Suprapubic skin (tissue), 4 donors: ENCODE measurements around the gene TMEM163. TPM values are rescaled to one million over a fixed set of nuclear protein-coding genes. Genes with fewer than 3 reads are reported as not detected.

Source experiments
- DNase-seq, 2 donors: peaks; one replicate each; pipeline ENCODE4 v3.0.0-alpha.2; 2019; ENCODE audit warnings: low spot score in 2 of 2
- H3K27ac ChIP-seq: fragments of 200-600 bp; sonication (generic); one replicate; pipeline ENCODE4 v1.5.1; 2019
- H3K27me3 ChIP-seq: fragments of 200-600 bp; sonication (generic); one replicate; pipeline ENCODE4 v1.5.1; 2019
- H3K36me3 ChIP-seq: fragments of 200-600 bp; sonication (generic); one replicate; pipeline ENCODE4 v1.5.1; 2019
- H3K4me1 ChIP-seq: fragments of 200-600 bp; sonication (generic); one replicate; pipeline ENCODE4 v1.5.1; 2019
- H3K4me3 ChIP-seq: fragments of 200-600 bp; sonication (generic); one replicate; pipeline ENCODE4 v1.5.1; 2019; ENCODE audit warnings: mild to moderate bottlenecking
- H3K9me3 ChIP-seq: fragments of 200-600 bp; sonication (generic); one replicate; pipeline ENCODE4 v1.5.1; 2019
- EP300 ChIP-seq: sonication (generic); formaldehyde crosslinking; IDR thresholded peaks from one replicate; pipeline ENCODE4 v1.6.1; 2017; ENCODE audit warnings: antibody characterized with exemption
- POLR2A ChIP-seq, 2 donors: fragments of 450-650 bp; IDR thresholded peaks; one replicate each; pipeline ENCODE4 v1.6.1; 2017; ENCODE audit warnings: antibody characterized with exemption in 2 of 2, mild to moderate bottlenecking in 2 of 2, moderate library complexity in 2 of 2
- POLR2AphosphoS5 ChIP-seq, 3 donors: sonication (generic); formaldehyde crosslinking; IDR thresholded peaks; one replicate each; pipeline ENCODE4 v1.6.1; 2017; ENCODE audit warnings: antibody characterized with exemption in 3 of 3
- WGBS: methylation state at CpG from one replicate; pipeline ENCODE4 v1.1.5; 2018; 5-methylcytosine and 5-hydroxymethylcytosine counted together
- total RNA-seq, 4 donors: library from RNA; depleted of rRNA; stranded (reverse); fragments of >200 nt; gene quantifications; one replicate each; pipeline ENCODE4 v1.1.0, GENCODE V29; 2016
- TF ChIP-seq, protein P1 (sequence below), 2 donors: fragments of 200-600 bp in 1 of 2; fragments of 450-650 bp in 1 of 2; sonication (generic) in 1 of 2; IDR thresholded peaks; one replicate each; pipeline ENCODE4 v1.5.1; 2016 to 2019; ENCODE audit warnings: antibody characterized with exemption in 2 of 2, mild to moderate bottlenecking in 1 of 2, moderate library complexity in 1 of 2

Gene TMEM163
- total RNA-seq, 4 donors from 2014 or later = 0.23 to 0.72 TPM; not detected in 2

DNA sequence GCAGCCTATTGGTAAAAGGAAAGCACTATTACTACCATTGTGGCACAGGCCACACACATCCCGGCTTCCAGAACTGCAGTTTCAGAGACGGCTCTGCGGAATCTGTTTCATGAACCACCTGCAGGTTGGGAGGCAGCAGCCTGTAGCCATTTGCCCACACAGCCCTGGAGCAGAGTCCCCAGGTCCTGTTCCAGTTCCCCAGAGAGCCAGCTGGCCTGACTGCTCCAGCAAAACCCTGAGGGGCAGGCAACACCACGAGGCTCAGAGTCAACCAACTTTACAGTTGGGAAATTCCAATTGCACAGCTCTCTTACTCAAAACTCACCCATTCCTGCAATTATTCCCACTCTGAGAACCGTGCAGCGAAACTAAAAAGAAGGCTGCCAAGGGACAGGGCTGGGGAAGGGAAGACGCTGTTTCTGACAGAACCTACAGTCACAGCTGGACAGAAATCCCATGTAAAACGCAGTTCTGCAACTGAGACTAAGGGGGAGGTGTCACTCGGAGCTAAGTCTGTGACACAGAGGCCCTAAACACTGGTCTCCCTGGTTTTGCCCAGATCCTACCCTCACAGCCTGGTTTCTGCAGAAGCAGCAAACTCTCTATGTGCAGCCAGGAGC lies 219.4 kb downstream of the TMEM163 start:
- H3K4me3 ChIP-seq = no peak overlapping the region
- TF ChIP-seq POLR2AphosphoS5 (IDR thresholded peaks at IDR 0.05) (no peak), EP300 (no peak), POLR2A (IDR thresholded peaks at IDR 0.05) (no peak)
- TF ChIP-seq, protein P1, sequence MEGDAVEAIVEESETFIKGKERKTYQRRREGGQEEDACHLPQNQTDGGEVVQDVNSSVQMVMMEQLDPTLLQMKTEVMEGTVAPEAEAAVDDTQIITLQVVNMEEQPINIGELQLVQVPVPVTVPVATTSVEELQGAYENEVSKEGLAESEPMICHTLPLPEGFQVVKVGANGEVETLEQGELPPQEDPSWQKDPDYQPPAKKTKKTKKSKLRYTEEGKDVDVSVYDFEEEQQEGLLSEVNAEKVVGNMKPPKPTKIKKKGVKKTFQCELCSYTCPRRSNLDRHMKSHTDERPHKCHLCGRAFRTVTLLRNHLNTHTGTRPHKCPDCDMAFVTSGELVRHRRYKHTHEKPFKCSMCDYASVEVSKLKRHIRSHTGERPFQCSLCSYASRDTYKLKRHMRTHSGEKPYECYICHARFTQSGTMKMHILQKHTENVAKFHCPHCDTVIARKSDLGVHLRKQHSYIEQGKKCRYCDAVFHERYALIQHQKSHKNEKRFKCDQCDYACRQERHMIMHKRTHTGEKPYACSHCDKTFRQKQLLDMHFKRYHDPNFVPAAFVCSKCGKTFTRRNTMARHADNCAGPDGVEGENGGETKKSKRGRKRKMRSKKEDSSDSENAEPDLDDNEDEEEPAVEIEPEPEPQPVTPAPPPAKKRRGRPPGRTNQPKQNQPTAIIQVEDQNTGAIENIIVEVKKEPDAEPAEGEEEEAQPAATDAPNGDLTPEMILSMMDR (IDR thresholded peaks at IDR 0.05) = no peak
- 60% methylated on average over 9 of the region's 9 CpGs for WGBS
- H3K9me3 ChIP-seq = no peaks in the 10 kb centered on the region
- H3K27ac ChIP-seq = no peak overlapping the region
- H3K4me1 ChIP-seq = no peaks in the 10 kb centered on the region
- H3K27me3 ChIP-seq = no peaks in the 10 kb centered on the region
- DNase-seq = no peak
- no peaks in the 10 kb centered on the region for H3K36me3 ChIP-seq

DNA sequence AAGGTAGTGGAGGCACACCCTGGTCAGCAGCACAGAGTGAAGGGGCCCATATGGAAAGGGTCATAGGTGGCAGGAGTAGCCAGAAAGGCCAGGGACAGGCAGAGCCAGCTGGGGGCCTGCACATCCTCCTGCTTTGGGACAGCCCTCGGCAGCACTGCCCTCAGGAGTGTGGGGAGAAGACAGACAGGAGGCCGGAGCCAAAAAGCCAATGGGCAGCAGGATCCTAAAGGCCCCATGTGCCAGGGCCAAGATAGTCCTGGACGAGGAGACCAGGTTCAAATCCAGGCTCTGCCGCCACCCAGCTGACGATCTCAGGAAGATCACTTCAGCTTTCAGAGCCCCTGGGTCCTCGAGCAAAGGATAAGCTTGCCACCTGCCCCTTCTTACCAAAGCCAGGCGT lies 220.1 kb downstream of the TMEM163 start:
- no peak for TF ChIP-seq POLR2AphosphoS5 (IDR thresholded peaks at IDR 0.05)
- no peak for TF ChIP-seq POLR2A (IDR thresholded peaks at IDR 0.05)
- no peak for TF ChIP-seq EP300
- TF ChIP-seq, protein P1 (IDR thresholded peaks at IDR 0.05) = no peak
- 73% methylated on average over 7 of the region's 7 CpGs for WGBS

DNA sequence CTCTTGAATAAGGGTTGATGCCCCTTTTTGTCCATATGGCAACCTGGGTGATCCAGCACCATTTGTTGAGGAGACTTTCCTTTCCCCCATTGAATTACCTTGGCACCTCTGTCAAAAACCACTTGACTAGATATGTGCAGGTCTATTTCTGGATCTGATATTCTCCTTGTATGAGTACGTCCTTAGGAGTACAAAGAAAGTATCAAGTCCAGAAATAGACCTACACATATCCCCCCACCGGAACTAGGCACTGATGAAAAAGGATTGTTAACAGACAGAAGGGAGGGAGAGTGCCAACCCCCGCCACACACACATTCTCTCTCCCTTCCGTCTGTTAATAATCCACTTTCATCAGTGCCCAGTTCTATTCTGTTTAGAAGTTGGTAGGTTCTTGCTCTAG lies 225.0 kb downstream of the TMEM163 start:
- no peaks in the 10 kb centered on the region for H3K36me3 ChIP-seq
- 91% methylated on average over 4 of the region's 4 CpGs for WGBS

More for the DNA sequence above, 220.1 kb downstream of the TMEM163 start:
- Histone ChIP-seq H3K36me3 (no peaks in the 10 kb centered on the region), H3K4me1 (no peaks in the 10 kb centered on the region), H3K9me3 (no peaks in the 10 kb centered on the region), H3K27ac (no peak overlapping the region), H3K4me3 (no peak overlapping the region), H3K27me3 (no peaks in the 10 kb centered on the region)
- no peak for DNase-seq

DNA sequence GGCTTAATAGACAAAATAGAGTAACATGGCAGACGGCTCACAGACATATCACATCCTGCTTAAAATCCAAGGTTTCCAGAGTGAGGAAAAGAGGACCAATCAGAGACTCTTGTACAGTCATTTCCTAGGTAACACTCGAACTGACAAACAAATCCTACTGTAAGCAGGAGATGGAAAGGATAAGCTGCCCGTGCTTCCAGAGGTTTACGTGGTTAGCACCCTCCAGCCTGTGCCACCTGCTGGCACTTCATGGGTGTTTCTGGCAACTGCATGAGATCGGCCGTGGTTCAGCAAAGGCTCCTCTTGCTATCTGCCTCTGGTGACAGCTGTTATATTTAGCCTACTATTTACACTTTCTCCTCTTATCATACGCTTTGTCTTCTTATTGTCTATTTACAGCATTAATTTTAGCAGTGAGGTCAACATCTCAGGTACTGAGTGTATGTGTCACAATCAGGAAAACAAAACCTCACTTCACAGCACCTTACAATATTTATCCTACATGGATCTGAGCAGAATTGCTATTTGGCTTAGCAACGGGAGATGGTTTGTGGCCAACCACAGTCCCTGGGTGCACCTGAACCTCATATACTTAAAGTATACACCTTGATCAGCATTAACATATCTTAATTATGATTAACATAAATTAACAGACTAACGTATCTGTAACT lies 226.9 kb downstream of the TMEM163 start:
- 39% methylated on average over 9 of the region's 9 CpGs for WGBS
- H3K36me3 ChIP-seq = no peaks in the 10 kb centered on the region
- no peak for DNase-seq
- no peak overlapping the region for H3K27ac ChIP-seq
- TF ChIP-seq EP300 = no peak
- TF ChIP-seq, protein P1 (IDR thresholded peaks at IDR 0.05) = no peak
- TF ChIP-seq POLR2AphosphoS5 (IDR thresholded peaks at IDR 0.05) = no peak
- no peak for TF ChIP-seq POLR2A (IDR thresholded peaks at IDR 0.05)
- no peaks in the 10 kb centered on the region for H3K4me1 ChIP-seq
- H3K4me3 ChIP-seq = no peak overlapping the region
- no peaks in the 10 kb centered on the region for H3K27me3 ChIP-seq
- H3K9me3 ChIP-seq = no peaks in the 10 kb centered on the region

More for the DNA sequence above, 225.0 kb downstream of the TMEM163 start:
- H3K27me3 ChIP-seq = no peaks in the 10 kb centered on the region
- no peaks in the 10 kb centered on the region for H3K4me1 ChIP-seq
- DNase-seq = no peak
- no peaks in the 10 kb centered on the region for H3K9me3 ChIP-seq
- no peak overlapping the region for H3K4me3 ChIP-seq
- TF ChIP-seq, protein P1 (IDR thresholded peaks at IDR 0.05) = no peak
- TF ChIP-seq POLR2AphosphoS5 (IDR thresholded peaks at IDR 0.05) (no peak), EP300 (no peak), POLR2A (IDR thresholded peaks at IDR 0.05) (no peak)
- no peak overlapping the region for H3K27ac ChIP-seq

DNA sequence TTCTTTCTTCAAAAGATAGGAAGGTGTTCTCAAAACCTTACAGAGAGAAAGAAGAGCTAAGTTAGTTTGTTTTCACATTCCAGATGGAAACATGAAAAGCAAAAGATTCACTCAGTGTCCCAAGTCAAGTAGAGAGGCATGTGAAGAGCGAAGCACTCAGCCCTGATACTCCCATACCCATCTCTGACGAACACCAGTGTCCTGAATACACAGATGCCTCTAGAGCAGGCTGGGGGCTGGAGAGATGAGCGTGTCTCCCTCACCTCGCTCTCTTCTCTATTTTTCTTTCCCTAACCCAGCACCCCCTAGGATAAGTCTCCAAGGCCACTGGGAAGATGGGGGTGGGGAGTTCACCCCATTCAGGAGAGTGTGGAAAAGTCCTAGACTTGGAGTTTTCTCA lies 227.8 kb downstream of the TMEM163 start:
- DNase-seq = no peak
- H3K36me3 ChIP-seq = no peaks in the 10 kb centered on the region
- 76% methylated on average over 4 of the region's 4 CpGs for WGBS

More for the DNA sequence above, 227.8 kb downstream of the TMEM163 start:
- no peak overlapping the region for H3K27ac ChIP-seq
- no peaks in the 10 kb centered on the region for H3K27me3 ChIP-seq
- H3K4me1 ChIP-seq = no peaks in the 10 kb centered on the region
- H3K9me3 ChIP-seq = no peaks in the 10 kb centered on the region
- no peak overlapping the region for H3K4me3 ChIP-seq
- TF ChIP-seq POLR2AphosphoS5 (IDR thresholded peaks at IDR 0.05) (no peak), POLR2A (IDR thresholded peaks at IDR 0.05) (no peak), EP300 (no peak)
- TF ChIP-seq, protein P1 (IDR thresholded peaks at IDR 0.05) = no peak
